ENCODE data around the gene DYSF.
"Not testable (repeated sequence)": the region's sequence is repeated elsewhere in the genome, so short reads cannot be mapped to it uniquely, and the experiment has no call there.

Gene DYSF

DNA sequence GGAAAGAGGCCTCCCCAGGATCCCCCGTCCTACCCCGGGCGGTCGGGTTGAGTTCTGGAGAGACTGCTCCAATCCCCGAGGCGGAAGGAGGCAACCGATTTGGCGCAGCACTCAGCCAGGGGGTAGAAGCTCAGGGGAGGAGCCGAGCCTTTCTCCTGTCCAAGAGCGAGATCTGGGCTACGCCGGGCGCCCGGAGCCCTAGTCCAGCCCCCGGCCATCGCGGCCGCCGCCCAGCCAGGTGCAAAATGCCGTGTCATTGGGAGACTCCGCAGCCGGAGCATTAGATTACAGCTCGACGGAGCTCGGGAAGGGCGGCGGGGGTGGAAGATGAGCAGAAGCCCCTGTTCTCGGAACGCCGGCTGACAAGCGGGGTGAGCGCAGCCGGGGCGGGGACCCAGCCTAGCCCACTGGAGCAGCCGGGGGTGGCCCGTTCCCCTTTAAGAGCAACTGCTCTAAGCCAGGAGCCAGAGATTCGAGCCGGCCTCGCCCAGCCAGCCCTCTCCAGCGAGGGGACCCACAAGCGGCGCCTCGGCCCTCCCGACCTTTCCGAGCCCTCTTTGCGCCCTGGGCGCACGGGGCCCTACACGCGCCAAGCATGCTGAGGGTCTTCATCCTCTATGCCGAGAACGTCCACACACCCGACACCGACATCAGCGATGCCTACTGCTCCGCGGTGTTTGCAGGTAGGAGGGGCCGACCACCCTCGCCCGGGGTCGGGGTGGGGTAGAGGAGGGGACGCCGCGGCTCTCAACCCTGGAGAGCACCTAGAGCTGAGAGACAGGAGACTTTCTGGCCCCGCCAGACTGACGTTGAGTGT, at the start of gene DYSF:
TSS of gene DYSF (plus strand) at position 158 of the 817 bp plus-strand sequence.
- H3K27me3 Mint-ChIP-seq: peaks cover 53% of the 10 kb centered on the region
- no peaks in the 10 kb centered on the region for H3K9me3 Mint-ChIP-seq
- H3K36me3 Mint-ChIP-seq (ENCODE audit: low read depth): no peaks in the 10 kb centered on the region
- peaks cover 30% of the 10 kb centered on the region for H3K4me1 Mint-ChIP-seq (ENCODE audit: low read depth)
- H3K4me3 Mint-ChIP-seq: peak within 1 kb of the TSS; percentile 23
- no peak within 1 kb of the TSS for H3K27ac Mint-ChIP-seq

GRCh38 chr2:71409611-71410010, 43.8 kb upstream of the DYSF start:
- Mint-ChIP-seq H3K27ac (no peak overlapping the region), H3K4me3 (no peak overlapping the region), H3K9me3 (peaks cover 4% of the 10 kb centered on the region), H3K27me3 (no peaks in the 10 kb centered on the region), H3K36me3 (ENCODE audit: low read depth) (peaks cover 57% of the 10 kb centered on the region), H3K4me1 (ENCODE audit: low read depth) (no peaks in the 10 kb centered on the region)

- peaks cover 4% of the 10 kb centered on the region for H3K9me3 Mint-ChIP-seq
- H3K27me3 Mint-ChIP-seq: no peaks in the 10 kb centered on the region
- peak overlapping the region; percentile 3 for H3K27ac Mint-ChIP-seq
- no peaks in the 10 kb centered on the region for H3K4me1 Mint-ChIP-seq (ENCODE audit: low read depth)
- H3K36me3 Mint-ChIP-seq (ENCODE audit: low read depth): peaks cover 46% of the 10 kb centered on the region
- no peak overlapping the region for H3K4me3 Mint-ChIP-seq
These were observed 42.7 kb upstream of the DYSF start for GRCh38 chr2:71410696-71411095.

DNA sequence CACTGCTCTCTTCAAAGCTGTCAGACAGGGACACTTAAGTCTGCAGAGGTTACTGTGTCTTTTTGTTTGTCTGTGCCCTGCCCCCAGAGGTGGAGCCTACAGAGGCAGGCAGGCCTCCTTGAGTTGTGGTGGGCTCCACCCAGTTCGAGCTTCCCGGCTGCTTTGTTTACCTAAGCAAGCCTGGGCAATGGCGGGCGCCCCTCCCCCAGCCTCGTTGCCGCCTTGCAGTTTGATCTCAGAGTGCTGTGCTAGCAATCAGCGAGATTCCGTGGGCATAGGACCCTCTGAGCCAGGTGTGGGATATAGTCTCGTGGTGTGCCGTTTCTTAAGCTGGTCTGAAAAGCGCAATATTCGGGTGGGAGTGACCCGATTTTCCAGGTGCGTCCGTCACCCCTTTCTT, 36.5 kb upstream of the DYSF start:
- H3K27me3 Mint-ChIP-seq, H3K9me3 Mint-ChIP-seq, H3K27ac Mint-ChIP-seq: not testable (repeated sequence)
- H3K36me3 Mint-ChIP-seq (ENCODE audit: low read depth): peaks cover 13% of the 10 kb centered on the region
- H3K4me3 Mint-ChIP-seq: peak overlapping the region; percentile 79
- peaks cover 10% of the 10 kb centered on the region for H3K4me1 Mint-ChIP-seq (ENCODE audit: low read depth)

DNA sequence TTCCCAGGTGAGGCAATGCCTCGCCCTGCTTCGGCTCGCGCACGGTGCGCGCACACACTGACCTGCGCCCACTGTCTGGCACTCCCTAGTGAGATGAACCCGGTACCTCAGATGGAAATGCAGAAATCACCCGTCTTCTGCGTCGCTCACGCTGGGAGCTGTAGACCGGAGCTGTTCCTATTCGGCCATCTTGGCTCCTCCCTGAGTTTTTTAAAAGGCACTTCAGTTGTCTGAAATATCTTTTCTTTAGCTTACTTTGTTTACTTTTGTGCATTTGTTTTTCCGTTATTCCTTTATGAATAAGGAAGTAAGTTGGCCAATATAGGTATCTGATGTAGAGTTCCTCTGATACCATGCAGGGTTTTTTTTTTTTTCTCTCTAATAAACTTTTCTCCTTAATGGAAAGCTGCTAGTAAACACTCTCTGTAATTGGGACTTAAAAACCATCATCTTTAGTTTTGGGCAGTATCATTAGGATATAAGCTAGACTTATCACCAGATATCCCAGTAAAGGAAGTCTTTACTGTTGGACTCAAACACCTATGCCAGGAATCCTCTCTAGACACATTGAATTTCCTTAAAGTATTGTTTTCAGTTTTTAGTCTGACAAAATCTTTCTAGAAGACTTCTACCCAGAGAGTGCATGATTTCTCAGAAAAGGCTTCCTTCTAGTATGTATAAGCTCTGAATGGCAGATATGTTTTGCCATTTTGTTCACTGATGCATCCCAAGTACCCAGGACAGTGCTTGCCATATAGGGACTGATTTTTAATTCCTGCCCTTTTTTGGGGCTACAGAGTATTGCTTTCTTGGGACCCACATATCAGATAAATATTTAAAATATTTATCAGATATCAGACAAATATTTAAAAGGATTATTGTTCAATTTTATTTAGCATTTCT, 35.8 kb upstream of the DYSF start:
- Mint-ChIP-seq H3K4me1 (ENCODE audit: low read depth) (peaks cover 10% of the 10 kb centered on the region), H3K4me3 (peak overlapping the region; percentile 79), H3K27ac (peak overlapping the region; percentile 76), H3K27me3 (no peaks in the 10 kb centered on the region), H3K9me3 (no peaks in the 10 kb centered on the region), H3K36me3 (ENCODE audit: low read depth) (peaks cover 15% of the 10 kb centered on the region)

DNA sequence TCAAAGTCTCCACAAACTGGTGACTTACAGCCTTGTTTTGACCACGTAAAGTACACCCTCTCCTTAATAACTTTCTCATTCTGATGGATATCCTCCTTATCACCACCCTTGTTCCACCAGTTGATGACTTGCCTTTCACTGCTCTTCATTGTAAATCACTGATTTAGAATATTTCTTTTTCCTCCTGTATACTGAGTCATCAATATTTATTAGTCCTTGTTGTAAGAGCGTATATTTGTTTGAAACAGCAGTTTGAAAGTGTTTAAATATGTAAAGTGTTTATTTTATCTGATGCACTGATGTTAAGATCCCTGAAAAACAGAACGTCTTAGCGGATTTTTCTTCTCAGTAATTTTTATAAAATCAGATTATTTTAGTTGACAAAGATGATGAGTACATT, 34.2 kb upstream of the DYSF start:
- Mint-ChIP-seq H3K27ac (no peak overlapping the region), H3K27me3 (no peaks in the 10 kb centered on the region), H3K36me3 (ENCODE audit: low read depth) (peaks cover 31% of the 10 kb centered on the region), H3K4me3 (no peak overlapping the region), H3K4me1 (ENCODE audit: low read depth) (peaks cover 10% of the 10 kb centered on the region), H3K9me3 (no peaks in the 10 kb centered on the region)

DNA sequence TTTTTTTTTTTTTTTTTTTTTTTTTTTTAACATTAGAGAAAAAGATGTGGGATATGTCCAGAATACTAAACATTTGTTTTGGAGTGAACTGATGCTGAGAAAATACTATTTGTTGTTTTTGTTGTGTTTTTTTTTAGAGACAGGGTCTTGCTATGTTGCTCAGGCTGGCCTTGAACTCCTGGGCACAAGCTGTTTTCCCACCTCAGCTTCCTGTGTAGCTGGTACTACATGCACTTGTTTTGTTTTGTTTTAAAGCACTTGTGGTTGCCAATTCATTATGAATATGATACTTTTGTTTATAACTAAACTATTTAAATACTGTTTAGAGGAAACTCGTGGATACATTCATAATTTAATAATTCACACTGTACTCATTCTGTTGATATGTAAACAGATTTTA, 33.4 kb upstream of the DYSF start:
- Mint-ChIP-seq H3K27ac (no peak overlapping the region), H3K4me1 (ENCODE audit: low read depth) (peaks cover 10% of the 10 kb centered on the region), H3K27me3 (no peaks in the 10 kb centered on the region), H3K9me3 (no peaks in the 10 kb centered on the region), H3K36me3 (ENCODE audit: low read depth) (peaks cover 38% of the 10 kb centered on the region), H3K4me3 (no peak overlapping the region)

DNA sequence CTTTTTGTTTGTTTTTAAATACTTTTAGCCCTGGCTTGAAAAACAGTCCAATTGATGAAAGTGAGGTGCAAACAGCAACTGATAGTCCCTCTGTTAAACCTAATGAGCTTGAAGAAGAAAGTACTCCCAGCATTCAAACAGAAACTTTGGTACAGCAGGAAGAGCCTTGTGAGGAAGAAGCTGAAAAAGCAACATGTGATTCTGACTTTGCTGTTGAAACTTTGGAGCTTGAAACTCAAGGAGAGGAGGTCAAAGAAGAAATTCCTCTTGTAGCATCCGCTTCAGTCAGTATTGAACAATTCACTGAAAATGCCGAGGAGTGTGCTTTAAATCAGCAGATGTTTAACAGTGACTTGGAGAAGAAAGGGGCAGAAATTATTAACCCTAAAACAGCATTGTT, 30.6 kb upstream of the DYSF start:
- Mint-ChIP-seq H3K4me3 (no peak overlapping the region), H3K36me3 (ENCODE audit: low read depth) (peaks cover 54% of the 10 kb centered on the region), H3K9me3 (no peaks in the 10 kb centered on the region), H3K4me1 (ENCODE audit: low read depth) (peaks cover 4% of the 10 kb centered on the region), H3K27me3 (no peaks in the 10 kb centered on the region), H3K27ac (no peak overlapping the region)

DNA sequence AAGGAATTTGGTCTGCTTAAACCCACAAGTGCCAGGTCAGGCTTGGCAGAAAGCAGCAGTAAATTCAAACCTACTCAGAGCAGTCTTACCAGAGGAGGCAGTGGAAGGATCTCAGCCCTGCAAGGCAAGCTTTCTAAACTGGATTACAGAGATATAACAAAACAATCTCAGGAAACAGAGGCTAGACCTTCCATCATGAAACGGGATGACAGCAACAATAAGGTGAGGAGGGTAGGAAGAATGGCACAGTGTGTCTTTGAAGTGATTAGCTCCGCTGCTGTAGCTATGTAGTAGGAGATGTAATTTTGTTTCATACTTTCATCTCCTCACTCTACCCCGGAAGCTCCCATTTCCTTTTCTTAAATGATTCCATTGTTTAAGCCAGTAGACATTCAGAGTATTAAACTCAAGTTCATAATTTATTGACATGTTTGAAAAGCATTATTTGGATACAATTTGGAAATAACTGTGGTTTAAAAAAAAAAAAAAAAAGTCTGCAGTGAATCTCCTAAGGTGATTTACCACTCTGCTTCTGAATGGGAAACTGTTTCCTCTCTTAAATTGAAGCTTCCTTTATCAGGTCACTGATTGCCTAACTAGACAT, 29.4 kb upstream of the DYSF start:
- Mint-ChIP-seq H3K36me3 (ENCODE audit: low read depth) (peaks cover 56% of the 10 kb centered on the region), H3K27ac (no peak overlapping the region), H3K4me3 (no peak overlapping the region)

DNA sequence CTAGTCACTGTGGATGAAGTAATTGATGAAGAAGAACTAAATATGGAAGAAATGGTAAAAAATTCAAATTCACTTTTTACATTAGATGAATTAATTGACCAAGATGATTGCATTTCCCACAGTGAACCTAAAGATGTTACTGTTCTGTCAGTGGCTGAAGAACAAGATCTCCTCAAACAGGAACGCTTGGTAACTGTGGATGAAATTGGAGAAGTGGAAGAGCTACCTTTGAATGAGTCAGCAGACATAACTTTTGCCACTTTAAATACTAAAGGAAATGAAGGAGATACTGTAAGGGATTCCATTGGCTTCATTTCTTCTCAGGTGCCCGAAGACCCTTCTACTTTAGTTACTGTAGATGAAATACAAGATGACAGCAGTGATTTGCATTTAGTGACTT, 26.6 kb upstream of the DYSF start:
- Mint-ChIP-seq H3K4me3 (no peak overlapping the region), H3K9me3 (no peaks in the 10 kb centered on the region), H3K4me1 (ENCODE audit: low read depth) (no peaks in the 10 kb centered on the region), H3K27ac (peak overlapping the region; percentile 1), H3K36me3 (ENCODE audit: low read depth) (peaks cover 65% of the 10 kb centered on the region), H3K27me3 (no peaks in the 10 kb centered on the region)

More for the DNA sequence above, 29.4 kb upstream of the DYSF start:
- Mint-ChIP-seq H3K27me3 (no peaks in the 10 kb centered on the region), H3K4me1 (ENCODE audit: low read depth) (peaks cover 4% of the 10 kb centered on the region), H3K9me3 (no peaks in the 10 kb centered on the region)

DNA sequence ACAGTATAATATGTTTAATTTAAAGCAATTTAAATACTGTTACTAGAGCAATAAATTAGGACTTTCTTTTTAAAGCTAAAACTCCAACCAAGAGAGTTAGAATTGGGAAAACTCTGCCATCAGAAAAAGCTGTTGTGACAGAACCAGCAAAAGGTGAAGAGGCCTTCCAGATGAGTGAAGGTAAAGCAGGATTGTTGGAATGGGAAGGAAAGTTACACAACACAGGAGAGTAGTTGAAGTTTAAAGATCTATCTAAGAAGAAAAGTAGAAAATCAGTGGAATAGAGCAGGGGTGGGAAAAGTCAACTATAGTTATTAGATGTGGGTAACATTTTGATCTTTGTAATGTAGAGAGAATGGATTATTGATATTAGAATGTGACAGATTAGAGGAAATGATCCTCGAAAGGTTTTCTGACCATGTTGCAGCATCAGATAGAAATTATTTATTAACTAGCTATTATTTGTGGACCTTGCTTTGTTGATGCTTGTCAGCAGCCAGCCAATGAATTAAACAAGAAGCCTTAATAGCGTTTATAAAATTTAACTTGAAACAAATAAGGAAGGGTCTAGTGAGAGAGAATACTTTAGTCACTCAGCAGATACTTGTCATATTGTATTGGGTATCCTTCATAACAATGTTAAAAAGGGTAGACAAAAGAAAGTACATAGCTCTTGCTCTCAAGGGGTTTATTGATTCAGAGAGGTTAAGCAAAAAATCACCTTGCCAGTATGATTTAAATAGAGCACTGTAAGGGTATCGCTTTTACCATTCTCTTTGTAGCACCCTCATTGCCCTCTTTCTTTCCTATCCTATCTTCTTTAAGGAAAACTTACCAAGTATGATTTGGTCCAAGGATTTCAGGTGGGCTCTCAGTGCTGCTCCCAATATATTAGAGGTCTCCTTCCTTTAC, 24.6 kb upstream of the DYSF start:
- H3K9me3 Mint-ChIP-seq: no peaks in the 10 kb centered on the region
- no peak overlapping the region for H3K27ac Mint-ChIP-seq
- H3K36me3 Mint-ChIP-seq (ENCODE audit: low read depth): peaks cover 64% of the 10 kb centered on the region
- H3K27me3 Mint-ChIP-seq: no peaks in the 10 kb centered on the region
- no peaks in the 10 kb centered on the region for H3K4me1 Mint-ChIP-seq (ENCODE audit: low read depth)
- H3K4me3 Mint-ChIP-seq: no peak overlapping the region

DNA sequence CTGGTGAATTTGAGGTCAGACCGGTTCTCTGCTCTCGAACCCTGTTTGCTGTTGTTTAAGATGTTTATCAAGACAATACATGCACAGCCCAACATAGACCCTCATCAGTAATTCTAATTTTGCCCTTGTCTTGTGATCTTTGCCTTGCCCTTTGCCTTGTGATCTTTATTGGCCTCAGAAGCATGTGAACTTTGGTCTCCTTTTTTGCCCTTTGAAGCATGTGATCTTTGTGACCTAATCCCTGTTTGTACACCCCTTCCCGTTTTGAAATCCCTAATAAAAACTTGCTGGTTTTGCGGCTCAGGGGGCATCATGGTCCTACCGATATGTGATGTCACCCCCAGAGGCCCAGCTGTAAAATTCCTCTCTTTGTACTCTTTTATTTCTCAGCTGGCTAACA, 8.2 kb upstream of the DYSF start:
- not testable (repeated sequence) for H3K9me3 Mint-ChIP-seq; H3K4me1 Mint-ChIP-seq (ENCODE audit: low read depth); H3K27ac Mint-ChIP-seq; H3K4me3 Mint-ChIP-seq; H3K27me3 Mint-ChIP-seq
- peaks cover 16% of the 10 kb centered on the region for H3K36me3 Mint-ChIP-seq (ENCODE audit: low read depth)

DNA sequence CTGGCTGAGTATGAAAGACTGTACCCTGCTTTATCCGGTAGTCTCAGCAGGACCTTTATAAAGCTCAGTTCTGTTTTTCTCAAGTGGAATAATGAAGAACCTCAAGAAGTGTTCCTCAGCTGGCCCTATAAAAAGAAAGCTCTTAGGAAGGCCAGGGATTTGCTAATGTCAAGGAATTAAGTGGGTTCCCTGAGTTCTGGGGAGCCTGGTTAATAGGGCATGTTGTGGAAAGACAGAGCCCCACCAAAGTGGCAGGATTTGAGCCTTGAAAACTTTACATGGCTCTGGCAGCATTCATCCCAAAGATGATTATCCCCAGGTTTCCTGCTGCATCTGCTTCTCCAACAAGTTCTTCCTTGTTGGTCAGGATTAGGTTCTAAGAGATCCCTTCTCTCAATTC, 6.9 kb upstream of the DYSF start:
- no peak overlapping the region for H3K27ac Mint-ChIP-seq
- H3K9me3 Mint-ChIP-seq: no peaks in the 10 kb centered on the region
- H3K36me3 Mint-ChIP-seq (ENCODE audit: low read depth): peaks cover 6% of the 10 kb centered on the region
- peaks cover 6% of the 10 kb centered on the region for H3K27me3 Mint-ChIP-seq
- no peaks in the 10 kb centered on the region for H3K4me1 Mint-ChIP-seq (ENCODE audit: low read depth)
- H3K4me3 Mint-ChIP-seq: no peak overlapping the region

DNA sequence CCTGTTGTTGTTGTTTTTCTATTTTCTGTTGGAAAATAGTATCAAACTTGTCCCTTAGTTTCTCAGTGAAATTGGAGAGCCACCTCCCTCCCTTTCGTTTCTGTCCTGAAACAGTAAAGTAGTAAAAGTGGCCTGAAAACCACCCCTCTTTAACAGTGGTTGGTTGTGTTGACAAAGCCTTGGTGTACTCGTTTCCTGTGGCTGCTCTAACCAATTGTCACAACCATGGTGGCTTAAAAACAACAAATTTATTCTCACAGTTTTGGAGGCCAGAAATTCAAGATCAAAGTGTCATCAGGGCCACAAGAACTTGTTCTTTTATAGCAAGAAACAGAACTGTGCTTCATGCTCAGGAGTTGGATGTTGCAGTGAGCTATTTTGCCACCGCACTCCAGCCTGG, 4.0 kb upstream of the DYSF start:
- Mint-ChIP-seq H3K27me3 (peaks cover 25% of the 10 kb centered on the region), H3K4me3 (no peak overlapping the region), H3K27ac (no peak overlapping the region), H3K4me1 (ENCODE audit: low read depth) (peaks cover 15% of the 10 kb centered on the region), H3K36me3 (ENCODE audit: low read depth) (no peaks in the 10 kb centered on the region), H3K9me3 (no peaks in the 10 kb centered on the region)
